Measurements from ENCODE around the gene CD24. TPM values are rescaled to one million over a fixed set of nuclear protein-coding genes. Genes with fewer than 3 reads are reported as not detected.
A peak's percentile ranks its signal among the peaks of the same experiment; 100 is the strongest.

The CD24 gene
- total RNA-seq, 4 donors from 2014 or later, result 1,557 to 2,748 (median 2,297) TPM

- no peak for TF ChIP-seq POLR2A (IDR thresholded peaks at IDR 0.05)
- no peak for TF ChIP-seq CTCF (IDR thresholded peaks at IDR 0.05)
- H3K27ac ChIP-seq, result no peak overlapping the region
- no peak overlapping the region for H3K4me3 ChIP-seq (replicated peaks in 1 of 3)
- intact Hi-C loops (cut with DNase I), result loop anchor here (5.0 kb wide), 1 partner anchor 375 kb away; no protein-coding TSS in a partner anchor
- peaks cover 6% of the 10 kb centered on the region in 2 donors for H3K4me1 ChIP-seq
- no peaks in the 10 kb centered on the region for H3K9me3 ChIP-seq
- H3K27me3 ChIP-seq, result no peaks in the 10 kb centered on the region
- H3K36me3 ChIP-seq, result no peaks in the 10 kb centered on the region
- WGBS, 2 donors, result 83 to 85% methylated on average over 4 of the region's 4 CpGs
- DNase-seq, result no peak
These were observed 7.4 kb upstream of the CD24 start for GRCh38 chr6:106981926-106982325.

GRCh38 chr6:106980926-106981325, 6.4 kb upstream of the CD24 start:
- intact Hi-C loops (cut with DNase I), result loop anchor here (5.0 kb wide), 1 partner anchor 374 kb away; no protein-coding TSS in a partner anchor
- 89 to 93% methylated on average over 4 of the region's 4 CpGs for WGBS, 2 donors
- H3K9me3 ChIP-seq, result no peaks in the 10 kb centered on the region
- TF ChIP-seq POLR2A (IDR thresholded peaks at IDR 0.05), result no peak
- no peak for TF ChIP-seq CTCF (IDR thresholded peaks at IDR 0.05)
- DNase-seq, result no peak
- no peak overlapping the region for H3K27ac ChIP-seq
- no peaks in the 10 kb centered on the region for H3K36me3 ChIP-seq
- H3K4me3 ChIP-seq (replicated peaks in 1 of 3), result no peak overlapping the region
- peaks cover 11 to 14% of the 10 kb centered on the region in 2 donors for H3K4me1 ChIP-seq
- no peaks in the 10 kb centered on the region for H3K27me3 ChIP-seq

GRCh38 chr6:106979435-106979884, 4.9 kb upstream of the CD24 start:
- peak; percentile 92 to 95 for DNase-seq
- no peaks in the 10 kb centered on the region for H3K36me3 ChIP-seq
- H3K4me1 ChIP-seq, result peaks cover 11 to 14% of the 10 kb centered on the region in 2 donors
- 1 to 2% methylated on average over 8 of the region's 8 CpGs for WGBS, 2 donors
- TF ChIP-seq POLR2A (IDR thresholded peaks at IDR 0.05) (no peak), CTCF (IDR thresholded peaks at IDR 0.05) (peak; percentile 85 to 94 (median 92))
- no peaks in the 10 kb centered on the region for H3K27me3 ChIP-seq
- no peak overlapping the region for H3K27ac ChIP-seq
- no peak overlapping the region for H3K4me3 ChIP-seq (replicated peaks in 1 of 3)
- no peaks in the 10 kb centered on the region for H3K9me3 ChIP-seq
- intact Hi-C loops (cut with DNase I), result no loop called here

- 20 to 62% methylated on average over 3 of the region's 3 CpGs for WGBS, 2 donors
- intact Hi-C loops (cut with DNase I), result no loop called here
- no peak for TF ChIP-seq POLR2A (IDR thresholded peaks at IDR 0.05)
- TF ChIP-seq CTCF (IDR thresholded peaks at IDR 0.05), result no peak
- Histone ChIP-seq H3K4me1 (peaks cover 11 to 14% of the 10 kb centered on the region in 2 donors), H3K4me3 (replicated peaks in 1 of 3) (no peak overlapping the region), H3K9me3 (no peaks in the 10 kb centered on the region), H3K27me3 (no peaks in the 10 kb centered on the region), H3K36me3 (peaks cover 0 to 5% of the 10 kb centered on the region in 2 donors), H3K27ac (peak overlapping the region; percentile 99)
- peak in 1 of 2 donors; percentile 26 for DNase-seq
These were observed 2.7 kb upstream of the CD24 start for GRCh38 chr6:106977246-106977645.

GRCh38 chr6:106976270-106976669, 1.7 kb upstream of the CD24 start:
- Histone ChIP-seq H3K4me3 (replicated peaks in 1 of 3) (peak overlapping the region in 1 of 3 donors; percentile 73), H3K4me1 (peaks cover 11 to 14% of the 10 kb centered on the region in 2 donors), H3K27me3 (no peaks in the 10 kb centered on the region), H3K36me3 (peaks cover 0 to 5% of the 10 kb centered on the region in 2 donors), H3K27ac (peak overlapping the region; percentile 99), H3K9me3 (no peaks in the 10 kb centered on the region)
- peak; percentile 61 to 64 for DNase-seq
- 40 to 44% methylated on average over 5 of the region's 5 CpGs for WGBS, 2 donors
- TF ChIP-seq POLR2A (IDR thresholded peaks at IDR 0.05) (peak in 1 of 2 donors; percentile 41), CTCF (IDR thresholded peaks at IDR 0.05) (no peak)
- intact Hi-C loops (cut with DNase I), result no loop called here

Measured in thyroid gland (tissue), 4 donors.